NK-92 (cell line): ENCODE measurements around the gene PFN1.

Experiments
- DNase-seq: peaks from one replicate; lab custom pipeline; 2025; ENCODE audit not compliant: unreplicated experiment; lab: John Stamatoyannopoulos, UW

The PFN1 gene

DNA sequence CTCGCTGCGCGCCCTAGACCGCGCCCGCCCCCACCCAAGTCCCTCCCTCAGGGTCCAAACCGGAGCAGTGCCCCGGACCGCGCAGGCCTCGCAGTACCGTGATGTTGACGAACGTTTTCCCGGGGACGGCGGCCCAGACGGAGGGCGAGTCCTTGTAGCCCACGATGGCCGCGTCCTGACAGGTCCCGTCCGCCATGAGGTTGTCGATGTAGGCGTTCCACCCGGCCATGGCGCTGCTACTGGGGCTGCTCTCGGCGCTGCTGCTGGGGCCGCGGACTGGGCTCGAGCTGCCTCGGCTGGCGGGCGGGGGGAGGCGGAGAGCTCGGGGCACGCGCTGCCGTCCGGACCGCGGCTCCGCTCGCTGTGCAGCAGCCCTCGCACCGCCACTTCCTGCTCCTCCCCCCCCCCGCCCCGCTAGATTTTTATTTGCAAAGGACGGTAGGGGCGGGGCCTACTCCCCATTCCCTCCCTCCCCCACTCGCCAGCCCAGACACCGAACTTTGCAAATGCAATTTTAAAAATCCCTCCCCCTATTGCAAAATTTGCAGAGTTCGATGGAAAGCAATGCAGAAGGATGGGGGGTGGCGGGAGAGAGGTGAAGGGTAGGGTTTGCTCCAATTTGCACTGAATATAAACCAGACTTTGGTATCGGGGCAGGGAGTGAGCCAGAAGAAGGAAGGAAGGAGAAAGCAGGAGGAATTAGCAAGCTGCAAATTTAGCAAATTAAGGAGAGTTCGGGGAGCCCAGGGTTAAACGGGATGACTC lies at the start of gene PFN1:
Gene PFN1, minus strand, starts transcription at position 365 of the 765 bp plus-strand sequence. Its CDS starts 136 bp downstream, at position 229.
- peak; percentile 59 for DNase-seq

DNA sequence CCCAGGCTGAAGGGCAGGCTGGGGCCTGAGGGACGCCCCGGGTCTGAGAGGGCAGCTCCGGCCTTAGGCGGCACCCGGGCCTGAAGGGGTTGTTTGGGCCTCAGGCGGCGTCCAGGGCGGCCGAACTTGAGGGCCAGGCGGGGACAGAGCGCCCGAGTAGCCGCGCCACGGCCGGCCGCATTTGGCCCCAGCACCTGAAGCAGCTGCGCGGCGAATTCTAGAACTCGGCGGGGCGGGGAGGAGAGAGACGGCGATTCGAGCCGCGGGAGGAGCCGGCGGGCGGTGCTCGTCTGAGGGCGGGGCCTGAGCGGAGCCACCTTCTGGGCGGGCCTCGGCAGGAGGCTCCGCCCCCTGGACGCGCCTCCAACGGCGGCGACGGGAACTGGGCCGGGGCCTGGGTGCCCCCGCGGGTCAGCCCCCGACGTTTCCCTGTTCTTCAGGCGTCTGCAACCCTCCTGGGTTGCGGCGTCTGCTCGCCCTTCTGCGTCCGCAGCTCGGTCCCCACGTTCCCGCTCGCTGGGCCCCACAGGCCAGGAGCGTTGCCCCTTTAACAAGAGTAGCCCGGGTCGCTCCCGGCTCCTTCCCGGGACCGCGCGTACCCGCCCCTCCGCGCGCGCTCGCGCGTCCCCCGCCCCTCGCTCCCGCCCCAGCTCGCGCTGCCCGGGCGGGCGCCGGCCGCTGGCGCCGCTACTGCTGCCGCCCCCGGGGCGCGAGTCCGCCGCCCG lies 49.1 kb upstream of the PFN1 start, which contains the start of the genes INCA1 and KIF1C:
Gene INCA1, minus strand, starts transcription at position 221 of the 725 bp plus-strand sequence. CDS start 3,085 bp downstream, outside the sequence.
Gene KIF1C, plus strand, starts transcription at position 649 of the 725 bp plus-strand sequence. CDS start 2,297 bp downstream, outside the sequence.
- peak; percentile 14 for DNase-seq

DNA sequence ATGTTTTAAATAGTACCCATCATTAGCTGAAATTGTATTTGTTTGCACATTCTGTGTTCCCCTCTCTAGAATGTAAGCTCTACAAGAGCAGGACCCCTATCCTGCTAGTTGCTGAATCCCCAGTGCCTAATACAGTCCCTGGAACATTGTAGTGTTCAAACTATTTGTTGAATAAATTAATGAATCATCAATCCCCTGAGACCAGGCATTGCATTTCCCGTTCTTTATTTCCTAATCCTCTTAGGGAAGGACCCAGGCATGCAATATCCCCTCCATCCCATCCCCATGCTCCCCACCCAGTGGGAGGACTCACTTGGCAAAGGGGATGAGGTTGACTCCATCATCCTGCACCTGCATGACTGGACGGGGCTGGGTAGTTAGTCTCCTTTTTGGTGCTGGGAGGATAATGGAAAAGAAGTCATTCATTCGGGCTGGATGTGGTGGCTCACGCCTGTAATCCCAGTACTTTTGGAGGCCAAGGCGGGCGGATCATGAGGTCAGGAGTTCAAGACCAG lies 45.8 kb upstream of the PFN1 start:
- DNase-seq = no peak

DNA sequence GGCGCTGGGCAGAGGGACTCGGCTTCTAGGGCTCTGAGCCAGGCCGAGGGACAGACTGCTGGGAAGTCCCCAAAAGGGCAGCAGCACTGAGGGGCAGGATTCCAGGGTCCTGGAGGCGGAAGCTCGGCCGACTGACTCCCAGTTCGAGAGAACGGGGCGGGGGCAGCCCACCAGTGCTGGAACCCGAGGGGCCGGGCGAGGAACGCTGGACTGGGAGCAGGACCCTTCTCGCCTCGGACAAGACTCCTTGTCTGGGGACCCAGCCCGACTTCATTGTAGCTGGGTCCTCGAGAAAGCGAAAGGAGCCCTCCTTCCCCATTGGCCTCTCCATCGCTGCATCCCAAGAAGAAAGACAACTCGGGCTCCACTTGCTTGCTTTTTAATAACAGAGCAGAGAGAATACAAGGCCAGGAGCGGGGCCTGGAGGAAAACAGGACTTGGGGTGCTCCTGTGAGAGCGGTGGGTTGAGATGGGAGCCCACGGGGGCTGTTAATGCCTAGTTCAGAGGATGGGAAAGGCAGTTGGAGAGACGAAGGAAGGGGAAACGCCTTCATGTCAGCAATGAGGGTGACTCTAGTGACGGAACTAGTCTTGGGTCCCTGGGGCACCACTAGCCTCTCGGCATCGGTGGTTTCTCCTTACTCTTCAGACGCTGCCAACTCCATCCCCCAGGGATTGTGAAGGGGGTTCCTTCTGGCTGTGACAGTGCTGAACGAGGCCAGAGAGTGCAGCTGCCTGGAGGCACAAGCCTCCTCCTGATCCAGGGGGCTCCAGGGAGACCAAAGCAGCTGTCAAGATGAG lies 39.6 kb upstream of the PFN1 start:
- no peak for DNase-seq

DNA sequence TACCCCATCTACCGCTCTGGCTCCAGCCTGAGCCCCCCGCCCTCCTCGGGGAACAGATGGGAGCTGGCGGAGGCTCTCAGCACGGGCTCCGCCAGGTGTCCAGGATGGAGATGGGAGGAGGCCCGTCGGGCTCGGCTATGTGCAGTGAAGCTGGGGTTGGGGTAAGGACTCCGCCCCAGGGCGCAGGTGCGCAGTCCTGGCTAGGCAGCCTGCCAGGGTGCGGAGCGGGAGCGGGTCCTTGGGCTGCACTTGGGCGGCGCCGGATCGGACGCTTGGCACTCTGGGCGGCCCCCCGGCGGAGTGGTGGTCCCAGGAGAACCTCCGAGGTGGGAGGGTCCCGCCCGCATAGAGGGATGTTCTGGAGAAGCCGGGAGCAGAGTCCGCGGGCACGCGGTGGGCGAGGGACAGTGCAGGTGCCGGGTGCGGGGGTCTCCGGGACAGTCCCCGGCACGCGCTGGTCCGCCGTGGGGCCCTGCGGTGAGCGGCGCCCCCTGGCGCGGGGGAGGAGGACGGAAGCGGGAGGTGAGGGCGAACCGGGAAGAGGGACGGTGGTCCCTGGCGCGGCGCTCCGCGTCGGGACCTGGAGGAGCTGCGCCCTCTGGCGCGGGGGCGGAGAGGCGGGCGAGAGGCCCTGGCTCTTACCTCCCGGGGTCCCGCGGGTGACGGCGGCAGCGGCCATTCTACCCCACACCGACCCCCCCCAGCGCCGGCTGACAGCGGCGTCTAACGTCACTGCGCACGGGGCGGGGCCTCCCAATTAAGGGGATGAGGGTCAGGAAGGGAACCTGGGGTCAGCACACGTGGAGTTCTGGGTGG lies 38.8 kb upstream of the PFN1 start, which contains the start of gene CAMTA2:
Gene CAMTA2, minus strand, starts transcription at position 725 of the 816 bp plus-strand sequence. CDS start 1,453 bp downstream, outside the sequence.
- DNase-seq = no peak

DNA sequence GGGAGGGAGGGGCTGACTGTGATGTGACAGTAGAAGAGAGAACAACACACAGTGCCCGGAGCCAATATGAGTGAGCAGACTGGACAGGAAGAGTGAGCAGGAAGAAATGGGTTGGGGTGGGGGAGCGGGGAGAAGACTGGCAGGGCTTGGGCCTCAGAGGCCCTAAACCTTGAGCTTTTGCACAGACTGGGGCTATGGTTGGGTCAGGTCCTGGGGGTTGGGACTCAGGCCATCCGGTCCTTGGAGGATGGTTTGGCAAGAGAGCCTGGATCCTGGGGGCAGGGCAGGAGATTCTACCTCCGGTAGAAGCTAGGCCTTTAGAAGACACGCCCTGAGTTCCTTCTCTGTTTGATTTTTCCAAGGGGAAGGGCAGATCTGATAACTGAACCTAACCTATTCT lies 38.1 kb upstream of the PFN1 start:
- DNase-seq = no peak

DNA sequence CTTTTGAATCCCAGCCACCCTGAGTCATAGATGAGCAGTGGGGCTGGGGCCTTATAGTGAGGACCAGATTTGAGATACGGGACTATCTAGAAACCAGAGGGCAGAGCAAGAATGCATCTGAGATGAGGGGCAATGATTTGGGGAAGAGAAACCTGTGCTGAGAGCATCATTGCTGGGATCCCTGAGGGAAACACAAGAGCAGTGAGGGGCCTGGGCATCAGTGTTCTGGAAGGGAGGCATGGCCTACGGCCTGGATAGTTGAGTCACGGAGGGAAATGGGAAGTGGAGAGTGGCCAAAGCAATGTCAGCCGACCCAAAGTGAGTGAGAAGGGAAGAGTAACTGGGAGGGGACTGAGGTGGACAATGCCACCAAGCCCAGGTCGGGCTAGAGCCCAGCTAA lies 34.0 kb upstream of the PFN1 start:
- DNase-seq = no peak

DNA sequence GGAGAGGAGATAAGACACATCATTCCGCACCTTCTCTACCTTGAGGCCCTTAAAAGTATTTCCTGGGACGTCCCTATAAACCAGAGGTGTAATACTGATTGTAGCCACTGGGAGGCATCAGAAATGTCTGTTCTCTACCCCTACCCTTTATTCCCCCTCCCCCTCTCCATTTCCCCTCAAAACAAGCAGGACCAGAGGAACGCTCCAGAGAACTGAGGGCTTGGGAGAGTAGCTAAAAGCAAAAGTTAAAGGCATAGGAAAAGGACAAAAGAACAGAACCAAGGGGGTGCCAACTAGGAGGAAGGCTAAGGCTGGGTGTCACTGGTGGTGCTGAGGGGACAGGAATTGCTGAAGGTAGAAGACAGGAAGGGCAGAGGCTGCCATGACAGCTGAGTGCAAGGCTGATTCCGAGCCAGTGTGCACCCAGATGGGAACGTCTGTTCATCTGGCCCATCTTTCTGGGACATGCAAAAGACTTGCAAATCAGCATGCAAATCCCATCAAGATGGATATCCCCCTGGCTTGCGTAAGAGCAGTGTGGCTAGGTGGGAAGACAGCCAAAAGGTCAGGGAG lies 32.4 kb upstream of the PFN1 start:
- DNase-seq = no peak

DNA sequence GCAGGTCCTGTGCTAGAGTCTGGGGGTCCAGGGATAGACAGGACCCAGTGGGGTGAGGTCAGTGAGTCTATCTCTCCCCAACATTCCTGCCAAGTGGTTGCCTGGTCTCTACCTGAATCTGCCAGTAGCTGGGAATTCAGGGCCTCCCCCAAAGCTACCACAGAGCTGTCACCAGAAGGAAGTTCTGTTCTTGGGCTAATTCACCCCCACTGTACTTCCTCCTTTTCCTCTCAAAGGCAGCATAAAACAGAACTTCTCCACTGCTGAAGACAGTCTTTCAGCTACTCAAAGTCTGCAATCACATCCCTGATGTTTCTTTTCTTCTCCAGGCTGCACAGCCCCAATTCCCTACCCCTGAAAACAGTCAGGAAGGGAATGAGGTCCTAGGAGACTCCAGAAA lies 30.4 kb upstream of the PFN1 start:
- DNase-seq = no peak

DNA sequence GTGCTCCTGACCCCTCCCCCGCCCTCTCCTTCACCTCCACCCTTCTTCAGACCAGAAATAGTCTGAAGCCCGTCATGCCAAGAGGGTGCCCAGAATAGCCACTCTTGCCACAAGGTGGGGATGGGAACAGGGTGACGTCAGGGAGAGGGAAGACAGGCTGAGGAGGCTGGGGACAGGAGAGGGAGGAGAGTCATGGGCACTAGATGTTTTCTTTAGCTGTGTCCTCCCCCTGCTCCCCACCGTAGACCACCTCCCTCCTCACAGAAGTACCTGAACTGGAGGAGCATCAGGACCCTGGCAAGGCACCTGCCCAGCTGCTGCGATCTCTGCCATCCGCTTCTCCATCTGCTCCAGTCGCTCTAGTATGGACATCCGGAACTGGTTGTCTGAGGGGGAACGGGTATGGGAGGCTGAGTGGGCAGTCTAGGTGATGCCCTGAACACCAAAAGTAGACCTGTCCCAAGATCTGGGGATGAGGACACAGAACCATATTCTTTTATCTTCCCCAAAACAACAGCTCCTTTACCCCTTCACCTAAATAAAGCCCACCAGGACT lies 25.9 kb upstream of the PFN1 start:
- no peak for DNase-seq

DNA sequence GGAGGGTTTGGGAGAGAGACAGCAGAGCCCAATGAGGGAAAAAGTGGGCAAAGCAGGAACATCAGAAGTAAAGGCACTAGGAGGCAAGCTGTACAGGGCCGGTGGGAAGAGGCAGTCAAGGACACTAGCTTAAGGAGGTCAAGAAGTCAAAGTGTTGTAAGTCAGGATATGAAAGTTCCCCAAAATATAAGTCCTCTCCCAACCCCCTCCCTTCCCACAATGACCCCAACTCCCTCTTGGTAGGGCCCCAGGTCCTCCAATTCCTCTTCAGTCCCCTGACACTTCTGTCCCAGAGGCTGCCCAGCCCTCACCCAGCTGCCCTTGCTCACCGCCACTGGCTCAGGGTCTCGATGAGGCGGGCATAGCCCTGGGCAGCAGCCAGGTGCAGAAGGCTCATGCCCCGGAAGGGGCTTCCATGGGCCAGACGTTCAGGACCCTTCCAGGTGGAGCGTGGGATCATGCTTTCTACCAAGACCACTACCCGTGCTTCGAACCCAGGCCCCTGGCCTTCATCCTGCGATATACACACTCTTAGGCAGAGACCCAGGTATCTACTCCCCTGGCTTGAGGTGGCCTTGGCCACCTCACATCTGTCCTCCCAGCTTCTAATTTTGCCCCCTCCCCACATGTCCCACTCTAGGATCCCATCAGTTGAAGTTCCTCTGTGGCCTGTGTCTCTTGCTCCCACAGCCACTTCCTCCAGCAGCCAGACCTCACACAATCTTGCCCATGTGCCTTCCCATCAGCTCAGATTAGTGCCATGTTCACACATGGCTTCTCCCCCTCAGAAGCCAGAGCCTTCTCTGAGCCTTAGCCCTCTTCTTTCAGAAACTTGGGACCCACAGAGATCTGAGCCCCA lies 25.2 kb upstream of the PFN1 start:
- no peak for DNase-seq

DNA sequence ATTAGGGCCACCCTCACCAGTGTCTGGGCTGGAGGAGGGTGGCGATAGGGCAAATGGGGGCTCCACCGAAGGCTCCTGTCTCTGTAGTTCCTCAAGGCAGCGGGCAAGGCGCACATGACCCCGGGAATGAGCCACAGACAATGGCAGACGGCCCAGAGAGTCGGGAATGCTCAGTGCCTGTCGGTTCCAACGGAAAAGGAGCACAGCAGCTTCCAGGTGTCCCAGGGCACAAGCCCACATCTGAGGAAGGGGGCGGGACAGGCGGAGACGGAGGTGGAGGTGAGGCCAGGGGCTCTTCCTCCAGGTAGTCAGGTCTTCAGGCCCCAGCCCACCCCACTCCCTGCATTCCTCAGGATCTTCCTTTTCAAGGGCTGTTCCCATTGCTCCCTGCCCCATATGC lies 24.4 kb upstream of the PFN1 start:
- no peak for DNase-seq

DNA sequence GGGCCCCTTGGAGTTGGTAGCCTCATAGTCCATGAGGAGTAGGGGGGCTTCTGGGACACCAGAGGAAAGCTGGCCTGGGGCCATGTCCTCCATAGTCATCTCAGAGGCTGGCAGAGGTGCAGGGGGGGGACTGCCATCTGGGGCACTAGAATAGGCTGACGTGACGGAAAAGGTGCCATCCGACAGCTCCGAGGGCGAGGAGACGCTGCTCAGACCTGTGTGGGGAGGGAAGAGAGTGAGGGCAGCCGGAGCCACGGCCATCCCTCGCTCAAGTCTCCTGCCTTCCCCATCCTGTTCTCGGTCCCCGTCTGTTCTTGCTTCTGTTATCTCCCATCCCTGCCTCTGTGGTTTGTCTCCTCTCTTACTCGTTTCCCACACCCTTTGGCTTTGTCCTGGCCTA lies 24.0 kb upstream of the PFN1 start:
- no peak for DNase-seq

DNA sequence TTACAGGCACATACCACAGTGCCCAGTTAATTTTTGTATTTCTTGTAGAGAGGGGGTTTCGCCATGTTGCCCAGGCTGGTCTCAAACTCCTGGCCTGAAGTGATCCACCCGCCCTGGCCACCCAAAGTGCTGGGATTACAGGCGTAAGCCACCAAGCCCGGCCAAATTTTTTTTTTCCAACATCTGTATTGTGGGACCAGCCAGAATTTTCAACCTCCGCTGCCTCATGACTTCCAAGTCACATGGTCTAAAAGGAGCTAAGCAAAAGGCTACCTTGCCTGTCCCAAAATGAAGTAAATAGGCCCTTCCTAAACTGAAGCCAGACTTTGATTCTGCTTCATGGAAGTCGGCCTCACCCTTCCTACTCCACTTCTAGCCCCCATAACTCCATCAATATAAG lies 23.5 kb upstream of the PFN1 start:
- DNase-seq = no peak

DNA sequence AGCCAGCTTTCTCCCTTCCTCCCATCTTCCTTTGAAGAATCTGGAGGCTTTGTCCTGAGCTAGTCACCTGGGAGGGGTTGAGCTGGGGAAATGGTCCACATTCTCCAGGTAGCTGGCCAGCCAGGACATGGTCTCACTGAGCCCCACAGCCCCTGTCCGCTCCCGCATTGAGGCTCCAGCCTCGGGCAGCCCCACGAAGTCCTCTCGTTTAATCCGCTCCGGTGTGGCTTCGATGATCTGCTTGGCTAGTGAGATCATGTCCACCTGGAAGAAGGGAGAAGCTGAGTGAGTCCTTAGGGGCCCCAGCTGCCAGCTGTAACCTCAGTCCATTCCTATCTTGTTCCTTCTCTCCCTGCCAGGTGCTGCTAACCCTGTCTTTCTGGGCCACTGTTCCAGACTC lies 21.9 kb upstream of the PFN1 start:
- DNase-seq = no peak

DNA sequence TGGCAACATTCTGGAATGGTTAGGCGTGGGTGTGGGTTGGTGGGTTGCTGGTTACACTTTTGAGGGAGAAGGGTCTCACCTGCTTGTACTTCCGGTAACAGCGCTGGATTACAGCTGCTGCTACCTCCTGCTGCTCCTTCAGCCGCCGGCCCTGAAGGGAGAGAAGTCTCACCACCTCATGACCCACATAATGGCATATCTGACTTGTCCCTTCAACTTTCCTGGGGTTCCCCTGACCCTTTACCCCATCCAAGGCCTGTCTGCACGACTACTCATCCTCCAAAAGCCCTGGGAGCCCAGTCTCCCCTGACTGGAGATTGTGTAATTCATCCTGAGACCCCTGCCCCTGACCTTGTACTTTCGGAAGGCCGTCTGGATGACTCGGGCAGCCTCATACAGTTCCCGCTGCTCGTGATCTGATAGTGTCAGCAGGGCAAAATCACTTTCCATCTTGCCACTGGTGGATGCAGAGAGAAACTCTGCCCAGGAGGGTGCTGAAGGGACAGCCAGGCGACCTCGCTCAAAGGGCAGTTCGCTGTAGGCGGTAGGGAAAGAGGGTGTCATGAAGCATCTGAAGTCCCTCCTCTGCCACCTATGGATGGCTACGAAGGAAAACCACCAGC lies 21.3 kb upstream of the PFN1 start:
- DNase-seq = no peak

DNA sequence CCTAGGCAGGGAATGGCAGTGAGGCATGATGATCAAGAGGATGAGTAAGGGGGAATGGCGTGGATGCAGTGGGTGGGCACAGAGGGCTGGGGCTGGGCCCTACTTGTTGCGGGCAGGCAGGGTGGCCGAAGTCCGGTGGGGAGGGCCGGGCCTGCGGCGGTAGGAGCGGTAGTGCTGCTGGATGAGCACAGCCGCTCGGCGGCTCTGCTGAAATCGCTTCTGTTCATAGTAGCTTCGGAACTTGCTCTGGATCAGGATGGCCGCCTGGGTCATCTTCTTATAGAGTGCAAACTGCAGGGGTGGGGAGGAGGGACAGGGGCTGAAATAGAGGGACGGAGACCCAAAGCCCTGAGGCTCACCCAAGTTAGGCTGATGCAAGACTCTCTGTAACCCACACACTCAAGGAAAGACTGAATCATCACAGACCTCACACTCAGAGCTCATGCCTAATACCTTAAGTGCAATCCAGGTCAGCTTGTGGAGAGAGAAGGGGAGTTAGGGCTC lies 20.8 kb upstream of the PFN1 start:
- no peak for DNase-seq

DNA sequence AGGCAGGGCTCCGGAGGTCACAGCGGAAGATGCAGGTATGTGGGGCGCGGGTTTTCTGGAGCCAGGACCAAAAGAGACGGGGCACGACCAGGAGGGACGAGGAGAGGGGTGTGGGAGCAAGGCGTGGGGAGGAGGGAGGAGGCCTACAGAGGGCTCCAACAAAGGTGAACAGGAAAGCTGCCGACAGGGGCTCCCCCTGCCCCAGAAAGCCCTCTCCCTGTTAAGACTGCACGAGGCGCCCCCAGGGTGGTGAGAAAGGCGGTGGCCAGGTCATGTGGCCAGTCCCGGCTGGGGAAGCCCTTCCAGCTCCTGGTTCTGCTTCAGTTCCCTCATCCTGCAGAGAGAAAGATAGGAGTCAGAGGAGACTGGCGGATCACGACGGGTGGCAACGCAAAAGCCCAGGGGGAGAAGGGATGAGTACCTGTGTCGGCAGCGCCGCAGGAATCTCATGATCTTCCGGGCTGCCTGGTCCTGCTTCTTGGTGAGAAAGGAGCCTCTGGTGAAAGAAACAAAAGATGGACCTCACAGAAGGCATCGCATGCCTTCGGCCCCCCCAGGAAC lies 20.2 kb upstream of the PFN1 start:
- no peak for DNase-seq
